Prostate gland (tissue), 2 donors: ENCODE results near the gene AKAP8L. TPM values are rescaled to one million over a fixed set of nuclear protein-coding genes. Genes with fewer than 3 reads are reported as not detected.

ENCODE experiments used
- DNase-seq: peaks from one replicate; pipeline ENCODE4 v3.0.0-alpha.2; 2019; ENCODE audit warnings: low spot score
- H3K27ac ChIP-seq, 2 donors: fragments of 200-600 bp; sonication (generic); 2 replicates each; pipeline ENCODE4 v1.5.1; 2017 to 2019
- H3K27me3 ChIP-seq: fragments of 200-600 bp; sonication (generic); replicated peaks from 2 replicates; pipeline ENCODE4 v1.5.1; 2019; ENCODE audit not compliant: insufficient read depth
- H3K36me3 ChIP-seq, 2 donors: fragments of 200-600 bp; sonication (generic); 1 replicate in 1 of 2; 2 replicates in 1 of 2; pipeline versions ENCODE4 v1.5.1 to v1.8.1; 2017 to 2019
- H3K4me1 ChIP-seq: fragments of 200-600 bp; sonication (generic); replicated peaks from 2 replicates; pipeline ENCODE4 v1.5.1; 2019
- H3K4me3 ChIP-seq, 2 donors: fragments of 200-600 bp; sonication (generic); 2 replicates each; pipeline ENCODE4 v1.5.1; 2017 to 2019
- H3K9me3 ChIP-seq: fragments of 200-600 bp; sonication (generic); 2 replicates; pipeline ENCODE4 v1.5.1; 2017
- CTCF ChIP-seq, 4 experiments: fragments of 200-600 bp in 2 of 4; fragments of 450-650 bp in 2 of 4; sonication (generic) in 2 of 4; IDR thresholded peaks; 1 replicate in 3 of 4; 2 replicates in 1 of 4; pipeline ENCODE4 v1.5.1; 2016 to 2019; ENCODE audit warnings: antibody characterized with exemption in 4 of 4, mild to moderate bottlenecking in 2 of 4, moderate library complexity in 2 of 4
- POLR2A ChIP-seq: fragments of 450-650 bp; IDR thresholded peaks from one replicate; pipeline ENCODE4 v1.6.1; 2016; ENCODE audit warnings: antibody characterized with exemption, mild to moderate bottlenecking
- POLR2AphosphoS5 ChIP-seq: sonication (generic); formaldehyde crosslinking; IDR thresholded peaks from one replicate; pipeline ENCODE4 v1.6.1; 2017; ENCODE audit warnings: antibody characterized with exemption
- WGBS: methylation state at CpG from one replicate; pipeline ENCODE4 v1.1.5; 2018; 5-methylcytosine and 5-hydroxymethylcytosine counted together
- intact Hi-C: fragments of 100-400 bp; cut with DNase I; formaldehyde crosslinking; loops from one replicate; pipeline ENCODE4 v1.14.2; 2022
- total RNA-seq, 2 donors: library from RNA; depleted of rRNA; stranded (reverse); fragments of >200 nt; gene quantifications; one replicate each; pipeline ENCODE4 v1.1.0, GENCODE V29; 2016

AKAP8L gene
- total RNA-seq, 2 donors from 2014 or later = 107 to 269 TPM

GRCh38 chr19:15371119-15371518, 47.7 kb downstream of the AKAP8L start:
- 95% methylated on average over 7 of the region's 7 CpGs for WGBS
- peaks cover 27 to 44% of the 10 kb centered on the region in 2 donors for H3K36me3 ChIP-seq
- intact Hi-C loops = no loop called here
- H3K27me3 ChIP-seq = no peaks in the 10 kb centered on the region
- TF ChIP-seq CTCF (IDR thresholded peaks at IDR 0.05) (no peak), POLR2AphosphoS5 (no peak), POLR2A (no peak)
- H3K4me3 ChIP-seq = no peak overlapping the region
- DNase-seq = no peak
- no peaks in the 10 kb centered on the region for H3K9me3 ChIP-seq
- H3K4me1 ChIP-seq = no peaks in the 10 kb centered on the region
- H3K27ac ChIP-seq = no peak overlapping the region

- WGBS = 94% methylated on average over 9 of the region's 9 CpGs
- intact Hi-C loops = no loop called here
- Histone ChIP-seq H3K4me1 (no peaks in the 10 kb centered on the region), H3K27ac (no peak overlapping the region), H3K27me3 (no peaks in the 10 kb centered on the region), H3K36me3 (peaks cover 30 to 44% of the 10 kb centered on the region in 2 donors), H3K4me3 (no peak overlapping the region), H3K9me3 (no peaks in the 10 kb centered on the region)
- TF ChIP-seq CTCF (IDR thresholded peaks at IDR 0.05) = no peak
- TF ChIP-seq POLR2AphosphoS5 = no peak
- TF ChIP-seq POLR2A = no peak
- DNase-seq = no peak
Measured at GRCh38 chr19:15369594-15369891, 49.2 kb downstream of the AKAP8L start.

GRCh38 chr19:15368798-15369593, 49.8 kb downstream of the AKAP8L start:
- no peak for TF ChIP-seq CTCF (IDR thresholded peaks at IDR 0.05)
- TF ChIP-seq POLR2AphosphoS5 = no peak
- no peak for TF ChIP-seq POLR2A
- H3K36me3 ChIP-seq = peaks cover 30 to 44% of the 10 kb centered on the region in 2 donors
- intact Hi-C loops = no loop called here

GRCh38 chr19:15368051-15368632, 50.6 kb downstream of the AKAP8L start:
- TF ChIP-seq POLR2A = no peak
- no peak for TF ChIP-seq CTCF (IDR thresholded peaks at IDR 0.05)
- TF ChIP-seq POLR2AphosphoS5 = no peak
- 94% methylated on average over 22 of the region's 24 CpGs for WGBS
- Histone ChIP-seq H3K9me3 (no peaks in the 10 kb centered on the region), H3K36me3 (peaks cover 30 to 44% of the 10 kb centered on the region in 2 donors), H3K4me3 (no peak overlapping the region), H3K4me1 (no peaks in the 10 kb centered on the region), H3K27ac (no peak overlapping the region), H3K27me3 (no peaks in the 10 kb centered on the region)
- intact Hi-C loops = no loop called here
- no peak for DNase-seq

More at GRCh38 chr19:15368798-15369593, 49.8 kb downstream of the AKAP8L start:
- H3K4me3 ChIP-seq = no peak overlapping the region
- 91% methylated on average over 35 of the region's 35 CpGs for WGBS
- no peaks in the 10 kb centered on the region for H3K4me1 ChIP-seq
- DNase-seq = no peak
- no peaks in the 10 kb centered on the region for H3K27me3 ChIP-seq
- no peak overlapping the region for H3K27ac ChIP-seq
- H3K9me3 ChIP-seq = no peaks in the 10 kb centered on the region

- intact Hi-C loops = no loop called here
- H3K27ac ChIP-seq = no peak overlapping the region
- no peak for DNase-seq
- no peaks in the 10 kb centered on the region for H3K4me1 ChIP-seq
- TF ChIP-seq CTCF (IDR thresholded peaks at IDR 0.05) (no peak), POLR2A (no peak), POLR2AphosphoS5 (no peak)
- H3K36me3 ChIP-seq = peaks cover 25 to 39% of the 10 kb centered on the region in 2 donors
- H3K27me3 ChIP-seq = no peaks in the 10 kb centered on the region
- H3K9me3 ChIP-seq = no peaks in the 10 kb centered on the region
- H3K4me3 ChIP-seq = no peak overlapping the region
- 95% methylated on average over 3 of the region's 3 CpGs for WGBS
Measured at GRCh38 chr19:15367439-15367838, 51.3 kb downstream of the AKAP8L start.
